Stimulated activated CD8-positive, alpha-beta memory T cell treated with anti-CD3 and anti-CD28 coated beads, Interleukin-12 subunit alpha, Interleukin-12 subunit beta, amount 100 ng/mL, for 4 hours (primary cell): Measurements from ENCODE around the gene ZNF575.
A peak's percentile ranks its signal among the peaks of the same experiment; 100 is the strongest.

Source experiments
- DNase-seq: peaks from one replicate; pipeline ENCODE4 v3.0.0-alpha.2; 2020; ENCODE audit warnings: low read depth

Gene ZNF575, protein sequence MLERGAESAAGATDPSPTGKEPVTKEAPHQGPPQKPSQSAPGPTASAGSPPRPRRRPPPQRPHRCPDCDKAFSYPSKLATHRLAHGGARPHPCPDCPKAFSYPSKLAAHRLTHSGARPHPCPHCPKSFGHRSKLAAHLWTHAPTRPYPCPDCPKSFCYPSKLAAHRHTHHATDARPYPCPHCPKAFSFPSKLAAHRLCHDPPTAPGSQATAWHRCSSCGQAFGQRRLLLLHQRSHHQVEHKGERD

DNA sequence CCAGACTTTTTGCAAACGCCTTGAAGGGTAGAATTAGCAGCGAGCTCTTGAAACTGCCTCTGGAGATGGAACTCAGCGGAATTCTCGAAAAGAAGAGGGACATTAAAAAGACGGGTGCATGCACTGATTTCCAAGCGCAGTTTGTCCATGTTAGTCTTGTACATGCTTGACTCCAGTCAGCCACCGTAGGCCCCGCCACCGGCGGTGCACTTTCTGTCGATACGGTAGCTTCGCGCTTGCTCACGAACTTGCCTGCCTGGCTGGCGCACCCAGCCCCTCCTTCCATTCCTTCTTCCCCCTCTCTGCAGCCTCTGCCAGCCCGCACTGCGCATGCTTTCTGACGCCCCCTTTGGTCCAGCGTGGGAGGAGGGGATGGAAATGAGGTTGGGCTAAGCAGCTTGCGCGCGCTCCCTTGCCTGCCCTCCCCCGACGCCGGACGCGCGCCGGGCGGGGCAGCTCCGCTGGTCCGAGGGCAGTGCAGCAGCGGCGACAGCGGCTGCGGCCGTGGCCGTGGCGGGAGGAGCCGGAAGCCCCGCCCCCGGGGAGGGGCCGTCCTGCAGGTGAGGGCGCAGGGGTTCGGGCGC is at the start of gene ZNF575:
ZNF575 (plus strand) TSS at position 227 of the 584 bp plus-strand sequence. CDS start 1,235 bp downstream, outside the sequence.
- peak; percentile 72 for DNase-seq

DNA sequence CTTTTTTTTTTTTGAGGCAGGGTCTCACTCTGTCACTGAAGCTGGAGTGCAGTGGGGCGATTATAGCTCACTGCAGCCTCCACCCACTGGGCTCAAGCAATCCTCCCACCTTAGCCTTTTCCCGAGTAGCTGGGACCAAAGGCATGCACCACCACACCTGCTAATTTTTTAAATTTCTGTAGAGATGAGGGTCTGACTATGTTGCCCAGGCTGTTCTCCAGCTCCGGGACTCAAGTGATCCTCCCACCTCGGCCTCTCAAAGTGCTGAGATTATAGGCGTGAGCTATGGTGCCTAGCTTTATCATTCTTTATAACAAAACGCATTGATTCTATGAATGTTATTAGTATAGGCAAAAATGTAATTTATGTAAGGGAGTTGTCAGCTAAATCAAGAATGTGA is 49.7 kb upstream of the ZNF575 start:
- no peak for DNase-seq

DNA sequence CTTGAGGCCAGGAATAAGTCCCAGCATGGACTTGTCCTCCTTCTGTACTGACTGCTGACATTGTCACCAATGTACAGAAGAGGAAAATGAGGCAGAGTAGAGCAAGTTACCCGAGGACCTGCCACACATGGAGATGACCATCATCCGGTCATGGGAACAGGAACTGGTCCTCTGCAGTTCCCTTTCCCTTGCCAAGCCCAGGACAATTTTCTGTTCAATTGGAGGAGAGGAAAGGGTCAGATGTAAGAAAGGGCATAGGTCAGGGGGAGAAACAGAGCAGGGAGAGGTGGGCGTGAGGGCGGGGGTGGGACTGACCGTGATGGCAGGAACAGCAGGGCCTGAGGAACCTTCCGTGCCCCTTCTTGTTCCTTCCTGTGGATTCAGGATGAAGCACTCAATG is 47.0 kb upstream of the ZNF575 start:
- no peak for DNase-seq

DNA sequence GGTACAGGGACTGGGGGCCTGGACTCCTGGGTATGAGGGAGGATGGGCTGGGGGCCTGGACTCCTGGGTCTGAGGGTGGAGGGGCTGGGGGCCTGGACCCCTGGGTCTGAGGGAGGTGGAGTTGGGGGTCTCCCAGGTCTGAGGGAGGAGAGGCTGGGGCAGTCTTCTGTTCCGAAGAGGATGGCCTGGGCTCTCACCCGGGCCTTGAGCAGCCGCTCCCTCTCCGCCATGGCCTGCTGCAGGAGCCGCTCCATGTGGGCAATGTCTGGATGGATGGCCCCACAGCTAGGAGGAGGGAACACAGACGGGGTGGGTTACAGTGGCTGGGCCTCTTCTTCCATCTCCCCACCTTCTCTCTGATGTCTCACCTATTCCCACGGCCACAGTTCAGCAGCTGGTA is 46.6 kb upstream of the ZNF575 start:
- no peak for DNase-seq

DNA sequence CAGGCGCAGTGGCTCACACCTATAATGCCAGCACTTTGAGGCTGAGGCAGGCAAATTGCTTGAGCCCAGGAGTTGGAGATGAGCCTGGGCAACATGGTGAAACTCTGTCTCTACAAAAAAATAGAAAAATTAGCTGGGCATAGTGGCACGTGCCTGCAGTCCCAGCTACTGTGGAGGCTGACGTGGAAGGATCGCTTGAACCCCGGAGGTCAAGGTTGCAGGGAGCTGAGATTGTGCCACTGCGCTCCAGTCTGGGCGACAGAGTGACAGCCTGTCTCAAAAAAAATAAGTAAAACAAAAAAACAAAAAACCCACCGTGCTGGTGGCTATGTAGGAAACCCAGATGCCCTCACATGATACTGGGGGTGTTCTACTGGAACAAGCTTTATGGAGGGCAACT is 44.8 kb upstream of the ZNF575 start:
- no peak for DNase-seq

DNA sequence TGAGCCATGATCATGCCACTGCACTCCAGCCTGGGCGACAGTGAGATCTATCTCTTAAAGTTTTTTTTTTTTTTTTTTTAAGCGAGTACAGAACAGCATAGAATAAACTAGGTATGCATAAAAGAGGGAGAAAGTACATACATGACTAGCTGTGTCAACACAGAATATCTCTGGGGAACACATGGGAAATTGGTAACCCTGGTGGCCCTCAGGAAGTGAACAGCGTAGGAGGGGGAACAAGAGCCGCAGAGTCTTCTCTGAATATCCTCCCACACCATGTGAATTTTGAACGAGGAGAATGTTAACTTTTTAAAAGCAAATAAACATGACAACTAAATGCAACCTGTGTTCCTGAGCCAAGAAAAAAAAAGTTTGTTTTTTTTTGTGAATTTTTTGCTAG is 43.7 kb upstream of the ZNF575 start:
- no peak for DNase-seq

DNA sequence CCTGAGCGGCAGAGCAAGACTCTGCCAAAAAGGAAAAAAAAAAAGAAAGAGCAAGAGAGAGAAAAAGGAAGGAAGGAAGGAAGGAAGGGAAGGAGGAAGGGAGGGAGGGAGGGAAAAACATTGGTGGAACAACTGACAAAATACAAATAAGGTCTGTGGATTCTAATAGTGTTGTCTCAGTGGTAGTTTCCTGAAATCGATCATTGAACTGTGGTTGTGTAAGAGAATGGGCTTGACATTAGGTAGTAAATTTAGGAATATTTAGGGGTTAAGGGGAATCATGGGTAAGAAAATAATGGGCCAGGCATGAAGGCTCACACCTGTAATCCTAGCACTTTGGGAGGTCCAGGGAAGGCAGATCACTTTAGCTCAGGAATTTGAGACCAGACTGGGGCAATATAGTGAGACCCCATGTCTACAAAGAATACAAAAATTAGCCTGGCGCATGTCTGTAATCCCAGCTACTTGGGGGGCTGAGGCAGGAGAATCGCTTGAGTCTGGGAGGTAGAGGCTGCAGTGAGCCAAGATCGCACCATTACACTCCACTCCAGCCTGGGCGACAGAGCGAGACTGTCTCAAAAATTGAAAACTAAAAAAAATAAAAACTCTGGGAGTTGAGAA is 42.9 kb upstream of the ZNF575 start:
- DNase-seq = no peak

DNA sequence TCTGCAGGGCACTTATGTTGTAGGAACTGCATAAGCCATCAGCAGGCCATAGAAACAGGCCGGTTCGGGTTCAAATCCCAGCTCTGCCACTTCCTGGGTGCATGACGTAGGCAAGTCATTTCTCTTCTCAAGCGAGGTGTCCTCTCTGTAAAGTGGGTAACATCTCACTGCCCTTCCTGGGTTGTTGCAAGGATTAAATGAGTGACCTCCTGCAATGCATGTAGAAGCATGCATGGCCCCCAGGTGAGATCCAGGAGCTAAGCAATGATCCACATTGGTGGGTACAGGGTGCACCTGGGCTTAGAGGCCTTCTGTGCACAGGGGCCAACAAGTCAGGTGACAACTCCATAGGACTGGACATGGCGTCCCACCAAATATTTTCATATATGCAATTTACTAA is 42.2 kb upstream of the ZNF575 start:
- DNase-seq = no peak

DNA sequence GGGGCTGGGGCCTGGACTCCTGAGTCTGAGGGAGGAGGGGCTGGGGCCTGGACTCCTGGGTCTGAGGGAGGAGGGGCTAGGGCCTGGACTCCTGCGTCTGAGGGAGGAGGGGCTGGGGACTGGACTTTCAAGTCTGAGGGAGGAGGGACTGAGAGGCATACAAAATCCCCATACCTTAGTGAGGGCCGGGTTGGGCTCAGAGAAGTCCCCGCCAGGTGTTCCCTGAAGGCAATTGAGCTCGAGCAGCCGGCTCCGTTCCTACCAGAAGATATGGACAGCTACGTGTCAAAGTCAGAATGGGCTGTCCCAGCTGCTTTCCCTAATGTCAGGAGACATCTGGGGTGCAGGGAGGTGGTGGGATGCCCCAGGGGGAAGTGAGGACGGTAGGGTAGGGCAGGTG is 37.9 kb upstream of the ZNF575 start:
- no peak for DNase-seq

DNA sequence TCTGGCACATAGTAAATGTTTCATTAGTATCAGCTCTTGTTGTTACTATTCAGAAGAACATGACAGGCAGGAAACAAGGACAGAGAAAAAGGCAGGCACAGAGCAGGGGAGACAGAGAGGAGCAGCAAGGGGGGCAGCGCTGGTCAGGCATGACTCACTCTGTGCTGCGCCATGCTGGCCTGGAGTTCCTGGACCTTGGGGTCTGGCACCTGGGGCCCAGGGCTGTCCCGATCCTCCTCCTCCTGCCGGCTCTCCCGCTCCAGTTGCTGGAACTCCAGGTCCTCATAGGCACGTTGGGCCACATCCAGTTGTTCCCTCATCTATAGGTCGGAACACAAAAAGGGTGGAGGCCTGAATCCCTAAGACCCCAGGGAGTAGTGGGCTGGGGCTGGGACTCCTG is 36.0 kb upstream of the ZNF575 start:
- DNase-seq = no peak

DNA sequence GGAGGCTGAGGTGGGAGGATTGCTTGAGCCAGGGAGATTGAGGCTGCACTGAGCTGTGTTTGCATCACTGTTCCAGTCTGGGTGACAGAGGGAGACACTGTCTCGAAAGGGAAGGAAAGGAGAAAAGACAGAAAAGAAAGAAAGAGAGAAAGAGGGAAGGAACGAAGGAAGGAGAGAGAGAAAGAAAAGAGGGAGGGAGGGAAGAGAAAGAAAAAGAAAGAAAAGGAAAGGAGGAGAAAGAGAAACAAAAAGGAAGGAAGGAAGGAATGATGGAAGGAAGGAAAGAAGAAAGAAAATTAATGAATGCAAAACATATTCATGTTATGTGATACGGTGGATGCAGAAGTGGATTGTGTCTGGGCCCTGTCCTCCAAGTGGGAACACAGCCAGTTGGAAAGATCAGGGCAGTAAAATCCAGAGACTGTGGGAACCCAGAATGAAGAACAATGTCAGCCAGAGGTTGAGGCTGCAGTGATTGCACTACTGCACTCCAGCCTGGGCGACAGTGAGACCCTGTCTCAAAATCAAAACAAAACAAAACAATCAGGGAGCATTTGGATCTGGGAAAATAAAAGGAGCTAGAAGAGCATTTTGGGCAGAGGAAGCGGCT is 34.6 kb upstream of the ZNF575 start:
- DNase-seq = no peak

DNA sequence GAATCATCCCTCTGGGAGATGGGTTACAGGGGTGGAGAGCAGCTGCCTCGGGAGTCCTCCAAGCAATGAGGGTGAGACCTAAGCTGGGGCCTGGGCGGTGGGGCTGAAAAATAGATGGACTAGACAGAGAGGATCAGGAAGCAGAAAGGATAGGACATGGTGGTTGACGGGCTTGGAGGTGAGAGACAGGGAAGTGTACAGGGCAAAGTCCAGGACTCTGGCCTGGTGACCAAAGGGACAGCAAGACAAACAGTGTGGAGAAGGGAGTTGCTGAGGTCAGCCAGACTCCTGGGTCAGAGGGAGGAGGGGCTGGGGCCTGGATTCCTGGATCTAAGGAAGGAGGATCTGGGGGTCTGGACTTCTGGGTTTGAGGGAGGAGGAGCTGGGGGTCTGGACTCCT is 33.9 kb upstream of the ZNF575 start:
- no peak for DNase-seq

DNA sequence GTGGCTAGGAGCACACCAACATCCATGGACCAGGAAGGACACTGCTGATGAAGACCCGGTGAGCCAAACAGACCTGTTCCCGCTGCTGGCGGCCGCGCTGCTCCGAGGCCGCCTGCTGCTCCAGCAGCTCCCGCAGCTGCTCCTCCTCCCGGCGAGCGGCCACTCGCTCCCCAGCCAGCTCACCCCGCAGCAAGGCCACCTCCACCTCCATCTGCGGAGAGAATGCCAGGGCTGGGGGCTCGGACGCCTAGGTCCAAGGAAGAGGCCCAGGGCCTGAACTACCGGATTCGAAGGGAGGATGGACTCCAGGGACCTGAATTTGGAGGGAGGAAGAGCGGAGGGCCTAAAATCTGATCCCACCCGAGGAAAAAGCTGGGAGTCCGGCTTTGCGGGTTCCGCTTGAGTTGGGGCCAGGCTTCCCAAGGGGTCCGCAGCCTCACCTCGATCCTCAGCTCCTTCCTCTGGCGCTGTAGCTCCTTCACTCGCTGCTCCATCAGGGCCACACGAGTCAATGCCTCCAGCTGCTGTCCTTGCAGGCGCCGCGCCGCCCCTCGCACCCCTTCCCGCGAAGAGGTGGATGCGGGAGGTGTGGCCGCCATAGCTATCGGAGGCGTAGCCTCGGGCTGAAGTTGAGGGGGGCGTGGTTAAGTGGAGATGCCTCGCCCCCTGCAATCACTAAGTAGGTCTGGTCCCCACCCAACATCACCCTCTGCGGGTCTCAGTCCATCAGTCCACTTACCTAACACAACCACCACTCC is 31.1 kb upstream of the ZNF575 start:
- no peak for DNase-seq

DNA sequence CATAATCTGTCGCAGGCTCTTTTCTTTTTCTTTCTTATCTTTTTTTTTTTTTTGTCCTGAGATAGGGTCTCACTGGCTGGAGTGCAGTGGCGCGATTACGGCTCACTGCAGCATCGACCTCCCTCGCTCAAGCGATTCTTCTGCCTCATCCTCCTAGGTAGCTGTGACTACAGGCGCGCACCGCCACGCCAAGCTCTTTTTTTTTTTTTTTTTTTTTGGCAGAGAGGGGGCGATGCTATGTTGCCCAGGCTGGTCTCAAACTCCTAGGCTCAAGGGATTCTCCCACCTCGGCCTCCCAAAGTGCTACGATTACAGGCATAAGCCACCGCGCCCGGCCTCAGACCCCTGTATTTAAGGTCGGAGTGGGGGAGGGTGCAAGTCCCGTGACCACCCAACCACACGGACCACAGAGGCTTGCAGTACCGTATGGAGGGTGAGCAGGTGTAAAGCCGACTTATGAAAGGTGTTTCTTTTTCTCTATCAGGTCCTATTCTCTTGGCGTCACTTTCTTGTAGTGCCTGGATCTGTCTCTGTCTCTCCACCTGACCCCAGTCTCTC is 30.5 kb upstream of the ZNF575 start:
- DNase-seq = no peak

DNA sequence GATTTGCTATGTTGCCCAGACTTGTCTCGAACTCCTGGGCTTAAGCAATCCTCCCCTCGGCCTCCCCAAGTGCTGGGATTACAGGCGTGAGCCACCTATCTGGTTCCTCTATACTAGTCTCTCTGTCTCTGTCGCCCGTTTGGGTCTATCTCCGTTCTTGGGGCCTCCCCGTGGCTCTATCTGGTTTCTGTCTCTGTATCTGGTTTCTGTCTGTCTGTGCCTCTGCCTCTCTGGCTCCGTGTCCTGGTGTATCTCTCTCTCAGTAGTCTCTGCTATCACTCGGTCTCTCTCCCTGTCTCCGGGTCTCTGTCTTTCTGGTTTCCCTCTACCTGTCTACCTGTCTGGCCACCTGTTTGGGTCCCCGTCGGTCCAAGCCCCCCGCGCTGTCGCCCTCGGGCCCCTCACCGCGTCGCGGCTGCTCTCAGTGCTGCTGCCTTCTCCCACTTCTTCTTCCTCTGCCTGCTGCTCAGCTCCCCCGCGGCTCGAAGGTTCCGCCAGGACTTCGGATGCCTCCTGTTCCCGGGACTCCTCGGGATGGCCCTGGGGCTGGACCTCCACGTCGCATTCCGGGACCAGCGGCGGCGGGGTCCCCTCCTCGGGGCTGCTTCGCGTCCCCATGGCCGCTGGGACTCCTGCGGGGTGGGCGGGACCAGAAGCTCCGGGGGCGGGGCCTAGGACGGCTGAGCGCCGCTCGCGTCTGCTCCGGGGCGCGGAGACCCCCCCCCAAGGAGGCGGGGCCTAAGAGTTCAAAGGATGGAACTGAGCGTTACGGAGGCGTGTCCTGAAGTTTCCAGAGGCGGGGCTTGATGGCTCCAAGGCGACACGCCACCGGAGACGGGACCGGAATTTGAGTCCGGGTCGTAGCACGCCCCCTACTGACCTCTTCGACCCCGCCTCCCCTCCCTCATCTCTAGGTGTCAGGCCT is 29.2 kb upstream of the ZNF575 start:
- peak; percentile 99 for DNase-seq

DNA sequence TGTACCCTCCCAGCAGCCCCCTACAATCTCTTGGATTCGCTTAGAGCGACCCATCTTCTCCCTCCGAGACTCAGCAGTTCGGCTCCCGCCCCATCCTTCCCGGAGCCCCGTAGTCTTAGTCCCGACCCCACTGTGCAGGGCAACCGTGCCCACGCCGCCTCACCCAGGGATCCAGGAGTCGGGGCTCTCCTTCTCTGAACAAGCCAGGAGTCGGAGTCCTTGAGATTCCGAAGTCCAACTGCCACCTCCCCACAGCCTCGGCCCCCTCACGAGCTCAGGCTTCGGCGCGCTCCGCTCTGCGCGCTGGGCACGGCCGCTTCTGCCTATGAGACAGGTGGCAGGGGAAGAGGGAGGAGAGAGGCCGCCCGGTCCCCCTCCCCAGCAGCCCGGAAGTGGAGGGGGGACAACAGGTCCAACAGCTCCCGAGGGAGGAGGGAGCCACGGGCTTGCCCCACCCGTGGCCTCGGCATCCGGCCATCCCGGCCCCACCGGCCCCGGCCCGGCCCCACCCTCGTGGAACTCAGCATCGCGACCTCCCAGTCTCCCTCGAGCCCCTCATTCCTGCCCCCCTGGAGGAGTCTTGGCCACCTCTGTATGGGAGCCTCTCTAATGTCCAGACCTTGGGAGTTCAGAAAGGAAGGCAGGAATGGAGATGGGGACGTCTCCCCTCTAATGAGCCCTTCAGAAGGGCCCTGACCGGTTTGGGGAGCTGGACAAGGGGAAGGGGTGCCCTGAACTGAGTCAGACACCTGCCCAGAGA is 28.4 kb upstream of the ZNF575 start, which contains the start of gene PHLDB3:
PHLDB3 (minus strand) TSS at position 321 of the 760 bp plus-strand sequence. CDS start 628 bp downstream, outside the sequence.
- peak; percentile 35 for DNase-seq

DNA sequence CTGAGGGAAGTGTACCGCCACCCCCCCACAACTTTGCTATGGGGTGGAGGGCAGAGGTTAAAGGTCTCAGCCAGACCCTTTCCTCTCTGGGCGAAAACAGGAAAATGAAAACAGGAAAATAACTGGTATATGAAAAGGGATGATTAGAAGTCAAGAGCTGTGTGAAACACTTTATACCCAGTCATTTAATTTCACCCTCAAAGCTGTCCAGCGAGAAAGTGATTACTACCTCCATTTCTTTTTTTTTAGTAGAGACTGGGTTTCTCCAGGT is 27.9 kb upstream of the ZNF575 start:
- DNase-seq = no peak

DNA sequence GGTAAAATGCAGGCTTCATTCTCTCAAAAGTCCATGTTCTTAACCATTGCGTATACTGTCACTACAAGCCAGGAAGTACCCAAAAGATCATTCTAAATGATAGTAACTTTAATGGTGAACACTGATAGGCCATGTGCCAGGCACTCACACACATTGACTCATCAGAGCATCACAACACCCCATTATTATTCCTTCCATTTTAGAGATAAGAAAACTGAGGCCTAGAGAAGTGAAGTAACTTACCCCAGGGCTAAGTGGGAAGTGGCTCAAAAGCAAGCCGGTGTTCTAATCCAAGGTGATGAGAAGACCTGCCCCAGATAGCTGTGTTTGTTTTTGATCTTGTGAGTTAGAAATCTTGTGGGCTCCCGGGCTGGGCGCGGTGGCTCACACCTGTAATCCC is 27.0 kb upstream of the ZNF575 start:
- DNase-seq = no peak

DNA sequence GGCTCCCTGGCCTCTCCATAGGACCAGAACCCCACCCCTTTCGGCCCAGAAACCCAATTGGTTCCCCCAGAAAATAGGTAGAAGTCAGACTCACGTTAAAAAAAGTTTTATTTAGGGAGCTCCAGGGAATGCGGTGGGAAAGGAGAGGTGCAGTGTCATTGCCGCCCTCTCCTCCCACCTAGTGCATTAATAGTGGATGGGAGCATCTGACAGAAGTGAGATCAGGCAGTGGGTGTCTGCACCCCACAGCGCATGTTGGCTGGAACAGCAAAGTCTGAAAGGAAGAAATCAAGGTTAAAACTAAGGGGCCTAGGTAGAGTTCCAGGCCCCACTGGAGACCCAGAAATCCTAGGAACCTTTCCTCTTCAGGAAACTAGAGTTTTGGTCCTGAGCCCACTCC is 26.4 kb upstream of the ZNF575 start:
- DNase-seq = no peak

DNA sequence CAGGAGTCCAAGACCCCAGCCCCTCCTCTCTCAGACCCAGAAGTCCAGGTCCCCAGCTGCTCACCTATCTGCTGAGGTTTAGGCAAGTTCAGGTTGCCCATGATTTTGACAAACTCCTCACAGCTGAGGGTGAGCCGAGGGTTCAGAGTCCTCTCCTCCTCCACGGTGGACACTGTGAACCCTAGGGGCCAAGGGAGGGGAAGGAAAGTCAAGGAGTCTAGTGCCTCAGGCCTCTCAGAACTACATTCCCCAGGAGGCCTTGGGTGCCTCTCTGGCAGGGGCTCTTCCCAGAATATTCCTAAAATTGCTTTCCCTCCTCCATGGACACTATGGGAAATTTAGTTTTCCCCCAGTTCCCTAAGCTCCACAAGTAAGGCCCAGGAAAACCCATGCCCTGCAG is 25.1 kb upstream of the ZNF575 start:
- DNase-seq = no peak

DNA sequence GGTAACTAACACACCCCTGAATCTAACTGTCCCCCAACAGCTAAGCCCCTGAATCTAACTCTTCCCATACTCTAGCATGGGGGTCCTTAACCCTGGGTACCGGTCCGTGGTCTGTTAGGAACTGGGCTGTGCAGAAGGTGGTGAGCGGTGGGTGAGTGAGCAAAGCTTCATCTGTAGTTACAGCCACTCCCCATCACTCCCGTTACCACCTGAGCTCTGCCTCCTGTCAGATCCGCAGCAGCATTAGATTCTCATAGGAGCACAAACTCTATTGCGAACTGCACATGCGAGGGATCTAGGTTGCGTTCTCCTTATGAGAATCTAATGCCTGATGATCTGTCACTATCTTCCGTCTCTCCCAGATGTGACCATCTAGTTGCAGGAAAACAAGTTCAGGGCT is 22.3 kb upstream of the ZNF575 start:
- no peak for DNase-seq
